Neural crest cell (in vitro differentiated cells): Measurements from ENCODE around the gene LNP1. TPM values are rescaled to one million over a fixed set of nuclear protein-coding genes. Genes with fewer than 3 reads are reported as not detected.

Experiments
- DNase-seq: peaks from one replicate; pipeline ENCODE4 v3.0.0; 2021; ENCODE audit warnings: low read depth, mixed read lengths, low spot score
- H3K27ac Mint-ChIP-seq: one replicate; pipeline ENCODE4 v1.8.0; 2021; ENCODE audit warnings: mild to moderate bottlenecking, mixed read lengths; ENCODE audit not compliant: unreplicated experiment
- H3K27me3 Mint-ChIP-seq: 2 replicates; pipeline ENCODE4 v1.8.0; 2021; ENCODE audit warnings: low read depth, mild to moderate bottlenecking, mixed read lengths
- H3K36me3 Mint-ChIP-seq: 2 replicates; pipeline ENCODE4 v1.8.0; 2021; ENCODE audit warnings: low read depth, mild to moderate bottlenecking, mixed read lengths
- H3K4me1 Mint-ChIP-seq: 2 replicates; pipeline ENCODE4 v1.8.0; 2021; ENCODE audit warnings: mixed read lengths
- H3K4me3 Mint-ChIP-seq: one replicate; pipeline ENCODE4 v1.8.0; 2021; ENCODE audit warnings: mild to moderate bottlenecking, mixed read lengths
- H3K9me3 Mint-ChIP-seq: 2 replicates; pipeline ENCODE4 v1.8.0; 2021; ENCODE audit warnings: mixed read lengths
- CTCF ChIP-seq: fragments of 200-600 bp; sonication (generic); conservative IDR thresholded peaks from 2 replicates; pipeline ENCODE4 v1.5.0; 2021; ENCODE audit warnings: antibody characterized with exemption, mild to moderate bottlenecking
- total RNA-seq: library from RNA; stranded (reverse); gene quantifications from 2 replicates; pipeline ENCODE4 v1.2.1, GENCODE V29; 2021

The LNP1 gene
- total RNA-seq, 1 donor from 2014 or later: 6.9 TPM

DNA sequence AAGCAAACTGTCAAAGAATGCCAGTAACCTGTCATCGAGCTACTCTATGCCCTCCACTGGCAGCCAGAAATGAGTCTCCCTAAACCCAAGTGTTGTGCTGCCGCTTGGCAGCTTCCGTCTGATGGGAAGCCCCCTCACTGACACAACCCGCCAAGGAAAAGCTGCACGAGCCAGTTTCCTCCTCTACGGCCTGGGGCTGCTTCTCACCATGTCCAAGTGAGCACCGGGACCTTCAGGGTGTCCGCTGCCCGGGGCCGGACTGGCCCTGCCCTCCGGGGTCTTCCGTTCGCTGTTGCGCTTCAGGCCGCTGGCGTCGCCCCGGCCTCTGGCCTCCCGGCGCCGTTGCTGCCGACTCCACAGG, 940 bp upstream of the LNP1 start:
- no peak overlapping the region for H3K27ac Mint-ChIP-seq
- peak; percentile 6 for DNase-seq
- no peaks in the 10 kb centered on the region for H3K9me3 Mint-ChIP-seq
- no peaks in the 10 kb centered on the region for H3K27me3 Mint-ChIP-seq
- TF ChIP-seq CTCF: no peak
- H3K36me3 Mint-ChIP-seq: peaks cover 2% of the 10 kb centered on the region
- H3K4me1 Mint-ChIP-seq: peaks cover 52% of the 10 kb centered on the region
- peak overlapping the region; percentile 96 for H3K4me3 Mint-ChIP-seq

- Mint-ChIP-seq H3K9me3 (peaks cover 4% of the 10 kb centered on the region), H3K27ac (peak overlapping the region; percentile 98), H3K27me3 (no peaks in the 10 kb centered on the region), H3K4me1 (peaks cover 56% of the 10 kb centered on the region), H3K4me3 (peak overlapping the region; percentile 96), H3K36me3 (peaks cover 6% of the 10 kb centered on the region)
- no peak for DNase-seq
- TF ChIP-seq CTCF: no peak
Measured at GRCh38 chr3:100401674-100402041, 319 bp downstream of the LNP1 start.

DNA sequence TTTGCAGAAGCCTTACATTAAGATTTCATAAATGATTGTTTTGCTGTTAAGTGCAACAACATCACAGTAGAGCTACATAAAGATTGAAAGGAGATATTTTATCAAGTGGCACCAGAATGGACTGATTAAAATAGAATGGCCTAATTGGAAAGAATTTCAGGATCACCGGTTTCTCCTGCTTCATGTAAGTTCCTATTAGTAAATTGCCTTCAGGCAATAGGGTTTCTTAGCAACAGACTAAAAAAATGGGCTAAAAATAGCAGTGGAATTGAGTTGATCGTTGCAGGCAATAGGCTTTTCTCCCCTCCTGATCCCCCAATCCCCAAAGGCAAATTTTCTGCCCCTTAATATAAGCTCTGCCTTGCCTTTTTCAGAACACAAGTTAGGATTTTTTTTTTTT, 917 bp downstream of the LNP1 start:
- DNase-seq: no peak
- Mint-ChIP-seq H3K4me3 (peak overlapping the region; percentile 96), H3K27me3 (no peaks in the 10 kb centered on the region), H3K9me3 (peaks cover 4% of the 10 kb centered on the region), H3K4me1 (peaks cover 56% of the 10 kb centered on the region), H3K36me3 (peaks cover 8% of the 10 kb centered on the region), H3K27ac (peak overlapping the region; percentile 98)
- no peak for TF ChIP-seq CTCF

DNA sequence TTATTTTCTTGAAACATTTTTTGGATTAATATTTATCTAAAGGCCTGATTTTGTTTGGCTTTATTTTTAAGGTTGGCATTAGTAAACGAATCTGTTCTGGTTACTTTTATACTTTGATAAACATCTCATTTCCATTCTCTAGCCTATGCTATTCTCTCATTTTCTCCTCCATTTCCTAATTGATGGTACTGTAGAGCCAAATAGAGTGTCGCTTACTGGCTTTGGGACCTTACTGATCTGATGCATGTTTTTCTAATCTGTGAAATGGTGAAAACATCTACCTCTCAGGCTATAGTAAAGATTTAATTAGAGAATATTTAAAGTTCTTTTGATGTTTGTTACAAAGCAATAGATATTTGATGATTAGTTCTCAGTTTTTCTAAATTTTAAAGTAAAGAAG, 1.6 kb downstream of the LNP1 start:
- Mint-ChIP-seq H3K9me3 (peaks cover 4% of the 10 kb centered on the region), H3K36me3 (peaks cover 14% of the 10 kb centered on the region), H3K4me3 (peak overlapping the region; percentile 96), H3K27ac (no peak overlapping the region), H3K27me3 (no peaks in the 10 kb centered on the region), H3K4me1 (peaks cover 56% of the 10 kb centered on the region)
- DNase-seq: no peak
- TF ChIP-seq CTCF: no peak

DNA sequence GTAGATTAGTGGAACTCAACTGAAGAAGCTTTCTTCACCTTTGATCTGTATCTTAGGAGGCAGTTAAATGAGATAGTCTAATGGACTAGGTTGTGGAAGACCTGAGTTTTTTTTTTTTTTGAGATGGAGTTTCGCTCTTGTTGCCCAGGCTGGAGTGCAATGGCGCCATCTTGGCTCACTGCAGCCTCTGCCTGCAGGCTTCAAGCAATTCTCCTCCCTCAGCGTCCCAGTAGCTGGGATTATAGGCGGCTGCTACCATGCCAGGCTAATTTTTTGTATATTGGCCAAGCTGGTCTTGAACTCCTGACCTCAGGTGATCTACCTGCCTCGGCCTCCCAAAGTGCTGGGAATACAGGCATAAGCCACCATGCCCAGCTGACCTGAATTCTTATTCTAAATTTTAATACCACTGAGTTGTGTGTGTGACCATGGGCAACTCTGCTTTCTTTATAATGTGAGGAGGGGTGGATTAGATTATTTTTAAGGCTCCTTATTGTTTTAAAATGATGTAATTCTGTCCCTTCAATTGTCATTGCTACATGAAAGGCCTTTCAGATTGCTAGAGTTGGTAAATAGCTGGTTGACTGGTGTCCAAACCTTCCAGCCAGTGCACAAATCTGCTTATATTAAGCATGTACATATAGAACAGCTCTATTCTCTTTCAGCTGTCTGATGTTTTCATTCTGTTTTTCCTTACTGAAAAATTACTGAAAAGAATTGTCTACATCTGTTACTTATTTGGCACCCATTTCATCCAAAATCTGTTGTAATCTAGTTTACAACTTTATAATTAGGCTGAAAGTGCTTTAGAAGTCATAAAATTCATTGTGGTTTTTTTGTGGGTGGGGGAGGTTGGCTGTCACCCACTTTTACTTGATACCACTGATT, 2.3 kb downstream of the LNP1 start:
- Mint-ChIP-seq H3K4me1 (peaks cover 53% of the 10 kb centered on the region), H3K27me3 (no peaks in the 10 kb centered on the region), H3K9me3 (peaks cover 4% of the 10 kb centered on the region), H3K36me3 (peaks cover 17% of the 10 kb centered on the region), H3K27ac (peak overlapping the region; percentile 70), H3K4me3 (peak overlapping the region; percentile 96)
- no peak for DNase-seq
- TF ChIP-seq CTCF: no peak
